H1 (cell line): ENCODE results near the gene PDZD2. TPM values are rescaled to one million over a fixed set of nuclear protein-coding genes. Genes with fewer than 3 reads are reported as not detected.

Source experiments
- JUND ChIP-seq: IDR thresholded peaks from 2 replicates; pipeline ENCODE4 v1.6.1; 2011; ENCODE audit warnings: mild to moderate bottlenecking, improper control_type of control experiment, low read length
- polyA plus RNA-seq, 7 experiments: library from polyadenylated mRNA; depleted of rRNA in 3 of 7; stranded (reverse) in 5 of 7; unstranded in 2 of 7; fragments of >200 nt in 5 of 7; fragments of 200-250 nt in 2 of 7; gene quantifications; 1 replicate in 5 of 7; 2 replicates in 1 of 7; 4 replicates in 1 of 7; pipeline versions ENCODE4 v1.2.1 to v1.2.3, GENCODE V29; 2011 to 2013; ENCODE audit warnings: missing spikeins in 2 of 7, mixed read lengths in 2 of 7
- total RNA-seq: library from RNA; stranded (reverse); fragmentation: NEBNext Ultra II Directional; extraction: Animal tissue kit (Norgen Biotek cat#: 25700); gene quantifications from 2 replicates; pipeline ENCODE4 v1.2.1, GENCODE V29; 2021

Gene PDZD2
- total and polyA plus RNA-seq, 2 of the 8 experiments (the other 6 are each of a cell fraction or from before 2014, with no cell fraction given): 1.2 to 6.8 TPM

- no peak for TF ChIP-seq JUND
- TF ChIP-seq, all 59 proteins: peak for 0
These were observed 118.9 kb downstream of the PDZD2 start (continued) for GRCh38 chr5:31757806-31758205.
